ENCODE results near the gene PAQR7. TPM values are rescaled to one million over a fixed set of nuclear protein-coding genes. Genes with fewer than 3 reads are reported as not detected.
A peak's percentile ranks its signal among the peaks of the same experiment; 100 is the strongest.

The PAQR7 gene
- total RNA-seq, 1 donor, result 9.8 TPM

DNA sequence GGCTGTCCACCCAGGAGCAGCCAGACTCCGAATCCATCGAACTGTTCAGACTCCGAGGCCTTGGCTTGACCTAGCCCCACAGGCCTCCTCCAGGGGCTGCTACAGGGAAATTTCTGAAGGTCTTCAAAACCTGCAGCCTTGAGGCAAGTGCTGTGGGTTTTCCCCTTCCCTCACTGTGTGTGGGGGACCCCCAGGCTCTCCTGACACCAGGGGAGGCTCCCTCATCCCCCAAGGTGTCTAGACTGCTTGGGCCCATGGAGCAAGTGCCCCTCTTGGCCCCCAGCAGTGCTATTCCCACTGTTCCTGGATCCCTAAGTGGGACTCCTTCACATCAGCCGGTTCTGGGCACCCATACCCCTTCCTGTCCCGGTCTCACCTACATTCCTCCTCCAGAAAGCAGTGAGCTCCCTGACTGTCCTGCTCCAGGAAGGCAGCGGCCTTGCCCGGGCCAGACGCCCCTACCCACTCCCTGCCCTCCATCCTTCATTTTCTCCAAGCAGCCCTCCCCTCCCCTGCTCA is 814 bp downstream of the PAQR7 start:
- H3K36me3 ChIP-seq (ENCODE audit: insufficient read depth, low read length), result peaks cover 11% of the 10 kb centered on the region
- no peaks in the 10 kb centered on the region for H3K27me3 ChIP-seq (ENCODE audit: insufficient read depth, low read length)
- H4K20me1 ChIP-seq (ENCODE audit: insufficient read depth, low read length), result peaks cover 15% of the 10 kb centered on the region
- H2AFZ ChIP-seq (ENCODE audit: low read length), result peak overlapping the region; percentile 80
- TF ChIP-seq, protein P1, sequence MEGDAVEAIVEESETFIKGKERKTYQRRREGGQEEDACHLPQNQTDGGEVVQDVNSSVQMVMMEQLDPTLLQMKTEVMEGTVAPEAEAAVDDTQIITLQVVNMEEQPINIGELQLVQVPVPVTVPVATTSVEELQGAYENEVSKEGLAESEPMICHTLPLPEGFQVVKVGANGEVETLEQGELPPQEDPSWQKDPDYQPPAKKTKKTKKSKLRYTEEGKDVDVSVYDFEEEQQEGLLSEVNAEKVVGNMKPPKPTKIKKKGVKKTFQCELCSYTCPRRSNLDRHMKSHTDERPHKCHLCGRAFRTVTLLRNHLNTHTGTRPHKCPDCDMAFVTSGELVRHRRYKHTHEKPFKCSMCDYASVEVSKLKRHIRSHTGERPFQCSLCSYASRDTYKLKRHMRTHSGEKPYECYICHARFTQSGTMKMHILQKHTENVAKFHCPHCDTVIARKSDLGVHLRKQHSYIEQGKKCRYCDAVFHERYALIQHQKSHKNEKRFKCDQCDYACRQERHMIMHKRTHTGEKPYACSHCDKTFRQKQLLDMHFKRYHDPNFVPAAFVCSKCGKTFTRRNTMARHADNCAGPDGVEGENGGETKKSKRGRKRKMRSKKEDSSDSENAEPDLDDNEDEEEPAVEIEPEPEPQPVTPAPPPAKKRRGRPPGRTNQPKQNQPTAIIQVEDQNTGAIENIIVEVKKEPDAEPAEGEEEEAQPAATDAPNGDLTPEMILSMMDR (IDR thresholded peaks at IDR 0.05; ENCODE audit: extremely low read depth, low read depth, low read length), result no peak
- H3K79me2 ChIP-seq (ENCODE audit: insufficient read depth, low read length), result peaks cover 32% of the 10 kb centered on the region
- H3K9me3 ChIP-seq (ENCODE audit: low read depth, low read length), result no peaks in the 10 kb centered on the region
- peak overlapping the region; percentile 80 for H3K4me3 ChIP-seq (ENCODE audit: insufficient read depth, low read length)
- H3K4me2 ChIP-seq (ENCODE audit: insufficient read depth, low read length), result peak overlapping the region; percentile 79
- peak overlapping the region; percentile 0 for H3K27ac ChIP-seq (ENCODE audit: low read depth, low read length)
- peak; percentile 71 for DNase-seq (ENCODE audit: insufficient read length, low spot score, missing footprints)
- H3K4me1 ChIP-seq (ENCODE audit: insufficient read depth, low read length), result peaks cover 17% of the 10 kb centered on the region

DNA sequence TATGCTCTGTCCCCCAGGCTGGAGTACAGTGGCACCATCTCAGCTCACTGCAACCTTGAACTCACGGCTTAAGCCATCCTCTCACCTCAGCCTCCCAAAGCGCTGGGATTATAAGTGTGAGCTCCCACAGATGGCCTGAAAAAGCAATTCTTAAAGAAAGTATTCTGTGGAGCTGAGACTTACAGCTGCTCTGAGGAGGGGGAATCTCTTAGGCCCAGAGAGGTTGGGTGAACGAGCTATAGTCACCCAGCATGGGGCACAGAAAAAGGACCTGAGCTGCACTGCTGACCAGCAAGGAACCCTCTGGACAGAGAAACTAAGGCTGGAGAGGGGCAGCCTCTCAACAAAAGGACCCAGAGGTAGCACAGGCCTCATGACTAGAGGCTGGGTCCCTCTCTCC is 1.3 kb downstream of the PAQR7 start:
- DNase-seq (ENCODE audit: insufficient read length, low spot score, missing footprints), result no peak
- TF ChIP-seq, protein P1 (IDR thresholded peaks at IDR 0.05; ENCODE audit: extremely low read depth, low read depth, low read length), result no peak
- Histone ChIP-seq H3K9me3 (ENCODE audit: low read depth, low read length) (no peaks in the 10 kb centered on the region), H3K4me1 (ENCODE audit: insufficient read depth, low read length) (peaks cover 17% of the 10 kb centered on the region), H3K27me3 (ENCODE audit: insufficient read depth, low read length) (no peaks in the 10 kb centered on the region), H3K36me3 (ENCODE audit: insufficient read depth, low read length) (peaks cover 14% of the 10 kb centered on the region), H4K20me1 (ENCODE audit: insufficient read depth, low read length) (peaks cover 15% of the 10 kb centered on the region), H3K27ac (ENCODE audit: low read depth, low read length) (no peak overlapping the region), H3K4me3 (ENCODE audit: insufficient read depth, low read length) (peak overlapping the region; percentile 80), H2AFZ (ENCODE audit: low read length) (no peak overlapping the region), H3K4me2 (ENCODE audit: insufficient read depth, low read length) (peak overlapping the region; percentile 79), H3K79me2 (ENCODE audit: insufficient read depth, low read length) (peaks cover 32% of the 10 kb centered on the region)

DNA sequence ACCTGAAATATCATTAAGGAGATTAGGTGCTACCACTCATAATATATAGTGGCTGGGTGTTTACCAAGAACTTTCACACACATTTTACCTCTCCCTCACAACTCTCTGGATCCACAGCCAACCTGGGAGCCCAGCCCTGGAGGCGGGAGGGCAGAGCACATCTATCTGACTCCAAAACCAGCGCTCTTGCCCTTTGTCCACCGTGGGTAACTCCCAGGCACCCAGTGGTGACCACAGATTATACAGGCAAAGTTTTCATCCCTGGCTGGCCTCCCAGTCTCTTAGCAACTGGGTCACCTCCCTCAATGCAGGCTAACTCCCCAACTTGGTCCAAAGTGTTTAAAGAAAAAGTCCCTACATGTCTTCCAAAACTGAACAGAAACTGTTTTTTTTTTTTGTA is 2.4 kb downstream of the PAQR7 start:
- H3K4me2 ChIP-seq (ENCODE audit: insufficient read depth, low read length), result no peak overlapping the region
- H3K9me3 ChIP-seq (ENCODE audit: low read depth, low read length), result no peaks in the 10 kb centered on the region
- no peaks in the 10 kb centered on the region for H3K27me3 ChIP-seq (ENCODE audit: insufficient read depth, low read length)
- H3K4me3 ChIP-seq (ENCODE audit: insufficient read depth, low read length), result no peak overlapping the region
- peaks cover 19% of the 10 kb centered on the region for H3K36me3 ChIP-seq (ENCODE audit: insufficient read depth, low read length)
- peaks cover 32% of the 10 kb centered on the region for H3K79me2 ChIP-seq (ENCODE audit: insufficient read depth, low read length)
- no peak overlapping the region for H3K27ac ChIP-seq (ENCODE audit: low read depth, low read length)
- TF ChIP-seq, protein P1 (IDR thresholded peaks at IDR 0.05; ENCODE audit: extremely low read depth, low read depth, low read length), result no peak
- no peak overlapping the region for H2AFZ ChIP-seq (ENCODE audit: low read length)
- H3K4me1 ChIP-seq (ENCODE audit: insufficient read depth, low read length), result peaks cover 17% of the 10 kb centered on the region
- DNase-seq (ENCODE audit: insufficient read length, low spot score, missing footprints), result no peak
- peaks cover 15% of the 10 kb centered on the region for H4K20me1 ChIP-seq (ENCODE audit: insufficient read depth, low read length)

DNA sequence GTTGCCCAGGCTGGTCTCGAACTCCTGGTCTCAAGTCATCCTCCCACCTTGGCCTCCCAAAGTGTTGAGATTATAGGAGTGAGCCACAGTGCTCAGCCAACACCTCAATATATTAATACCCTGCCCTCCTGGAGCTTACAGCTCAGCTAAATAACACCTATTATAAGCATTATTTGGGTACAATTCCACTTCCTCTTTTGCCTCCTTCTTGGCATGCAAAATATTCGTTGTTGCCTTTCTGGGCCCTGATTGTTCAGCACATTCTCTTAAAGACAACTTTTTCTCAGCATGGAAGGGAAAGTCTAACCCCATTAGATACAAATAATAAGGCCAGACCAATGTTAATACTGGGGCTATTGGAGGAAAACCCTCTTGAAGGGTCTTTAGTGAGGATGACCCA is 2.8 kb downstream of the PAQR7 start:
- Histone ChIP-seq H3K4me1 (ENCODE audit: insufficient read depth, low read length) (peaks cover 17% of the 10 kb centered on the region), H3K79me2 (ENCODE audit: insufficient read depth, low read length) (peaks cover 32% of the 10 kb centered on the region), H2AFZ (ENCODE audit: low read length) (no peak overlapping the region), H3K9me3 (ENCODE audit: low read depth, low read length) (no peaks in the 10 kb centered on the region), H3K27ac (ENCODE audit: low read depth, low read length) (no peak overlapping the region), H3K4me2 (ENCODE audit: insufficient read depth, low read length) (no peak overlapping the region), H3K27me3 (ENCODE audit: insufficient read depth, low read length) (no peaks in the 10 kb centered on the region), H4K20me1 (ENCODE audit: insufficient read depth, low read length) (peaks cover 16% of the 10 kb centered on the region), H3K4me3 (ENCODE audit: insufficient read depth, low read length) (no peak overlapping the region), H3K36me3 (ENCODE audit: insufficient read depth, low read length) (peaks cover 23% of the 10 kb centered on the region)
- no peak for DNase-seq (ENCODE audit: insufficient read length, low spot score, missing footprints)
- TF ChIP-seq, protein P1 (IDR thresholded peaks at IDR 0.05; ENCODE audit: extremely low read depth, low read depth, low read length), result no peak
